GM10847 (cell line): ENCODE measurements around the gene GBF1.

Experiments
- POLR2A ChIP-seq: IDR thresholded peaks from 2 replicates; pipeline ENCODE4 v1.6.1; 2011; ENCODE audit not compliant: insufficient read length; ENCODE audit errors: extremely low read depth

The GBF1 gene

DNA sequence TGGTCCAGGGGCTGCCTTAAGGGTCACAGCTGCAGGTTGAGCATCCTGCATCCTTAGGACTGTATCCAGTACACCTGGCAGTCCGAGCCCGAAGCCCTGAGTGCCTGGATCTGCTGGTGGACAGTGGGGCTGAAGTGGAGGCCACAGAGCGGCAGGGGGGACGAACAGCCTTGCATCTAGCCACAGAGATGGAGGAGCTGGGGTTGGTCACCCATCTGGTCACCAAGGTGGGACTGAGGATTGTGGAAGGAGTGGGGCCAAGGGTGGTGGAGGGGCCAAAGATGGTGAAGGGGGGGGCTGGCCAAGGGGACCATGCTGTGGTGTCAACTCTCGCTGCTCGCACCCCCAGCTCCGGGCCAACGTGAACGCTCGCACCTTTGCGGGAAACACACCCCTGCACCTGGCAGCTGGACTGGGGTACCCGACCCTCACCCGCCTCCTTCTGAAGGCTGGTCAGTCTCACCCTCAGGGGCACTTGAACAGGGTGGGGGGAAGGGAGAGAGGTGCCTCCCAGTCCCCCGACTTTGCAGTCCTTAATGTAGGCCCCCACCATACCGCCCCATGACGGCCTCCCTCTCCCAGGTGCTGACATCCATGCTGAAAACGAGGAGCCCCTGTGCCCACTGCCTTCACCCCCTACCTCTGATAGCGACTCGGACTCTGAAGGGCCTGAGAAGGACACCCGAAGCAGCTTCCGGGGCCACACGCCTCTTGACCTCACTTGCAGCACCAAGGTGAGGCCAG lies 155.4 kb downstream of the GBF1 start:
- no peak for TF ChIP-seq POLR2A

DNA sequence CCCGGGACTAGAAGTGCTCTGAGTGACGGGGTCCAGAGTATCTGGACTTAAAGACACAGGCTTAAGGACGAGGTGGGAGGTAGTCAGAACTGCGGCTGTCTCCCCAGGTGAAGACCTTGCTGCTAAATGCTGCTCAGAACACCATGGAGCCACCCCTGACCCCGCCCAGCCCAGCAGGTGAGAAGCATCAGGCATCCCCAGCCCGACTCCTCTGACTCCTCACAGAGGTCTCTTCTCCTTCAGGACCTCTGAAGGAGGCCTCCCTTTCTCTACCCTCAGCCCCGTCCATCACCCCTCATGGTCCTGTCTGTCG lies 156.0 kb downstream of the GBF1 start:
- TF ChIP-seq POLR2A: no peak

DNA sequence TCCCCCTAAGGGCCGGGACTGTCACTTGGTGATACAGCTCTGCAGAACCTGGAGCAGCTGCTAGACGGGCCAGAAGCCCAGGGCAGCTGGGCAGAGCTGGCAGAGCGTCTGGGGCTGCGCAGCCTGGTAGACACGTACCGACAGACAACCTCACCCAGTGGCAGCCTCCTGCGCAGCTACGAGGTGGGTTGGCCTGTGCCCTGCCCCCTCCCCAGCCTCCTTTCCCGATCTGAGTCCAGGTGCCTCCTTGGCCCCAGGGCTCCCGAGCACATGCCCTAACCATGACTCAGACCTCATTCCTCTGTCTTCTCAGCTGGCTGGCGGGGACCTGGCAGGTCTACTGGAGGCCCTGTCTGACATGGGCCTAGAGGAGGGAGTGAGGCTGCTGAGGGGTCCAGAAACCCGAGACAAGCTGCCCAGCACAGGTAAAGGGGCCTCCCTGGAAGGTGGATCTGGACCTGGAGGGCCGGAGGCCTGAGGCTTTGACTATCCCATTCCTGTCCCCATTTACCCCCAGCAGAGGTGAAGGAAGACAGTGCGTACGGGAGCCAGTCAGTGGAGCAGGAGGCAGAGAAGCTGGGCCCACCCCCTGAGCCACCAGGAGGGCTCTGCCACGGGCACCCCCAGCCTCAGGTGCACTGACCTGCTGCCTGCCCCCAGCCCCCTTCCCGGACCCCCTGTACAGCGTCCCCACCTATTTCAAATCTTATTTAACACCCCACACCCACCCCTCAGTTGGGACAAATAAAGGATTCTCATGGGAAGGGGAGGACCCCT lies 156.6 kb downstream of the GBF1 start:
- TF ChIP-seq POLR2A: no peak

DNA sequence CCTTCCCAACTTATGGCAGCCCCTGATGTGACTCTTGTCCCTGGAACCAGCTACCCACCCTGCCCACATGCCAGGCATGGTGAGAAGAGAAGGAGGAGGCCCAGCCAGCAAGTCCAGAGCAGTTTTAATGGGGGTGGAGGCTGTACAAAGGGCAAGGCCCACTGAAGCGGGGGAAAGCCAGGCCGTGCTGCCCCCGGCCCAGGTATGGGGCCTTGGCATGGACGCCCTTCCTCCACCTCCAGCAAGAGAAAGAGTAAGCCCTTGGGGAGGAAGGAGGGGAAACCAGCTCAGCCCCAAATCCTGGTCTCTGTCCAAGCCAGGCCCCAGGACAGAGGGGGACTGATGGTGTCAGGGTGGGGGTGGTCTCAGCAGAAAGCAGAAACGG lies 157.2 kb downstream of the GBF1 start:
- no peak for TF ChIP-seq POLR2A

DNA sequence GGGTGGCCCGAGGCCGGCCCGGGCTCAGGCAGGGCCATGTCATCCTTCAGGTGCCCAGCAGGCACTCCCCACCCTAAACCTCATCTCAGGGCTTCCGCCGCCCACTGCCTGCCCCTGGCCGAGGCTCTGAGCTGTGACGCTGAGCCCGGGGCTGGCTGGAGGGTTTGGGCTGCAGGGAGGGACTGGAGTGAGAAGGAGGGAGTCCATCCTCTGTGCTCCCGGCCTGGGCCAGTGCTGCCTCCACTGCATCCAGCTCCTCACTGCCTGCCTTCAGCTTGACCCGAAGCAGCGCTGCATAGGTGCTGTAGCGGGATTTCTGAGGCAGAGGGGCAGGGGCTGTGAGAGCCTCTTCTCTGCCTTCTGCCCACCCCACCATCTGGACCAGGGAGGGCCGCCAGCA lies 157.8 kb downstream of the GBF1 start:
- no peak for TF ChIP-seq POLR2A

DNA sequence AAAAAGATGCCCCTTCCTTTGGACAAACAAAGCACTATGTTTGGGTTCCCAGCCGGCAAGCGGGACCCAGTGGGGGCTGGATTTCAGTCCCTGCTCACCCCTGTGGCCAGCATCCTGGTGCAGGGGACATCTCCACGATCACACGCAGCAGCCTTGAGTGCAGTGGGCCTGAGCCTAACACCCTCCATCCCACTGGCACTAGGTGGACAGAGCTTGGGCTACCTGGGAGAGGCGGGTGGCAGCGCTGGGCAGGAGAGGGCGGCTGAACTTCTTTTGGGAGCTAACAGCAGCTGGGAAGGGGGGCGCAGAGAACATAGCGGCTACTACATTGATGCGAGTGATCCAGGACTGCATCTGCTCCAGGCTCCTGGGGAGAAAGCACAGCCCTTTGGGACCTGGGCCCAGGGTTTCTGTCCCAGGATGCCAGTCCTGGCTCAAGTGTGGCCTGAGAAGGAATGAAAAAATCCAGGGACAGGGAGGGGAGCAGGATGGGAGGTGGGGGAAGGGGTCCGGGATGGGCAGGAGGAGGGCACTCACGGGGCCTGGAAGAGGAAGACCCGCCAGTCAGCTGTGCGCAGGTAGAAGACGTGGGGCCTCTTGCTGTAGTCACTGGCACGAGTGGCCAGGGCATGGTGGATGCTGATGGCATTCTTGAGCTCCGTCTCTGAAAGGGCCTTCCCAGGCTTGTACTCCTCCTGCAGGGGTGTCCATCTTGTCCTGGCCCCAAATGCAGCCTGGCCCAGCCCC lies 159.2 kb downstream of the GBF1 start:
- no peak for TF ChIP-seq POLR2A

DNA sequence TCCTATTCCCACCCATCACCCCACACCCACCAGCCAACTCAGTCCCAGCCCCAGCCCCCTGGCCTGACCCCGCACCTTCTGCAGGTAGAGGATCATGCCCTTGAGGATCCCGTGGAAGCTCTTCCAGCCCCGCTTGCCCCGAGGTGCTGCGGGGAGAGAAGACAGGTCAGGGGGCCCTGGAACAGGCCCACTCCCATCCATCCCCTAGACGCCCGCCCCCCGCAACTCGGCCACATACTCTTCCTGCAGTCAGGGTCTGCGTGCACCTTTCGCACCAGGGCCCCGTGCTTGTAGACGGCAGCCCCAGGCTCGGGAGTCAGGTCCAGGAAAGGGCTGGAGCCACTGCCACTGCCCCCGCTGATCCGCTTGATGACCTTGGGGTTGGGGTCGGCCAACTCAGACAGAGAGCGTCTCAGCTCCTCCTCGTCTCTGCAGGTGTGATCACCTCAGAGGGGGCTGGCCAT lies 159.8 kb downstream of the GBF1 start:
- no peak for TF ChIP-seq POLR2A

DNA sequence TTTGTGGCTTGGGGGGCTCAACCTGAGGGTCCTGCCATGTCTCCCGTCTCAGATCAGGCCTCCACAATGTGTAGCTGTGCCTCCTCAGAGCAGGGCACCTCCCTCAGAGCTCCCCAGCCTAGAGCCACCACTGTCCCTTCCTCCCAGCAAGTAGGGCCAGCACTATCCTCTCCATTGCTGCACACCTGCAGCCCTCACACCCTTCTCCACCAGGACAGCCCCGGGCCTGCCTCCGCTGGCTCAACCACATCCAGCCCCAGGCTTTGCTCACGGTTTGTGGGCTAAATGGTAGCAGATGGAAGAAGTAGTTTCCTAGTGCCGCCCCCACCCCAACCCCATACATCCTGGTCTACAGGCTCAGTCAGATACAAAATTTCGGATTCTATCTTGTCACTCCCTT lies 160.3 kb downstream of the GBF1 start:
- TF ChIP-seq POLR2A: peak; percentile 2

DNA sequence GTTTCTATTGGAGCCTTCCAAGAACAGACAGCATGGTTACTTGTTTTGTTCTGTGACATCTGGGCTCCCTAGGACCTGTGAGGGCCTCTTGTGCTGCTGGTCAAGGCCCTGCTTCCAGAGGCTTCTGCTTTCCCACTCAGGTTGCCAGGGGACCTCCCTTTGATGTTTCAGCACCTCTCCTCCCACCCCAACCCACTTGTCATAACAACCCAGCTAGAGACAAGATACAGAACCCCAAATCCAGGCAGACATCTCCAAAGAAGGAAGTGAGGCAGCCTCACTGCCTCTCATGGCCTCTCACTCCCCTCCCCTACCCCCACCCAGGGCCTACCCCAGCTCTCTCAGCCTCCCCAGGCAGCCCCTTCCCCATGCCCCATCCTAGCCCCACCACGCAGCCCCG lies 161.5 kb downstream of the GBF1 start:
- no peak for TF ChIP-seq POLR2A

DNA sequence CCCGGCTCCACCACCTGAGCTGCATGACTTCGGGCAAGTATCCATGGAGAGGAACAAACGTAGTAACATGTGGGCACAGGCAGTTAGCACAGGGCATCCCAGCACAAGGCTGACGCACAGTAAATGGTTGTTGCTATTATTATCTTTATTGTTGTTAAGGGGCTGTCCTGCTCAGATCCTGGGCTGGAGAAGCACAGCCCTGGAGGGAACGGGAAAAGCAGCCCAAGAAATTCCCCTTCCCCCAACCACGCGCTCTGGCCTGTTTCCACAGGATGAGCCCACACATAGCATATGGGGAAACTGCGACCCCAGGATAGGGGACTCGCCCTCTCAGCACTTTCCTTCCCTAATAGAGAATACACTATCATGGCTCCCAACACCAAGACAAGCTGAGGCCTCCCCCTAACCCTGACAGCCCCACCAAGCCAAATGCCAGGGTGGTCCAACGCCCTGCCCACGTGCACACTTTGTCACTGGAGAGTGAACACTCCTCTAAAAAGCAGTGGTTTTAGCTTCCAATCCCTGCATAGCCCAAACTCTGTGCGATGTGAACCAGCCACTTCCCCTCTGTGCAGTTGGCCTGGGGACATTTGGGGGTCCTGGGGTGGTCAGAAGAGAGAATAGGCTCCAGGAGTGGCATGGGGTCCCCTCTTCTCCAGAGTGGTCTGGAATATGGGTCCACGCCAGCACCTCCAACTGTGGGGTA lies 162.2 kb downstream of the GBF1 start:
- no peak for TF ChIP-seq POLR2A

DNA sequence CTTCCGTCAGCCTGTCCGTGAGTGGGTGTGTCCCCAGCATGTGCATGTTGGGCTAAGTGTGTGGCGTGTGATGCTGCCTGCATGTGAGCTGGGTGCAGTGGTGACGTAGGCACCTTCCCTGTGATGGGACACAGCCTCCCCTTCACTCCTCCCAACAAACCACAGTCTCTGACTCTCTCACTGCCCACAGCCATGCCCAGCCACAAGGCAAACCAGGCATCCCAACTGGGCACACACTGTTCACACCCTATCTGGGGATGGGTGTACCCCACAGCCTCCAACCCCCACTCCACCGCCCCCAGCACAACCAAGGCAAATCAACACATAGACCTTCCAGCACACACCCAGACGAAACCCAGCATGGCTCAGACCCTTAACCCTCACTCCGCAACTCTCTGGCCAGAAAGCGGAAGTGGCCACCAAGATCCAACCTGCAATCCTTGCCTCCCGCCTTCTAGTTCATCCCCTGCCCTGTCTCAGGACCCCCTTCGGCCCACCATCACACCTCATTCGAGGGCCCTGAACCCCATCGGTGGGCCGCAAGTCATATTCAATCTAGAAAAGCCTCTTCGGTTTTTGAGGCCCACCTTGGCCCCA lies 162.9 kb downstream of the GBF1 start:
- no peak for TF ChIP-seq POLR2A

DNA sequence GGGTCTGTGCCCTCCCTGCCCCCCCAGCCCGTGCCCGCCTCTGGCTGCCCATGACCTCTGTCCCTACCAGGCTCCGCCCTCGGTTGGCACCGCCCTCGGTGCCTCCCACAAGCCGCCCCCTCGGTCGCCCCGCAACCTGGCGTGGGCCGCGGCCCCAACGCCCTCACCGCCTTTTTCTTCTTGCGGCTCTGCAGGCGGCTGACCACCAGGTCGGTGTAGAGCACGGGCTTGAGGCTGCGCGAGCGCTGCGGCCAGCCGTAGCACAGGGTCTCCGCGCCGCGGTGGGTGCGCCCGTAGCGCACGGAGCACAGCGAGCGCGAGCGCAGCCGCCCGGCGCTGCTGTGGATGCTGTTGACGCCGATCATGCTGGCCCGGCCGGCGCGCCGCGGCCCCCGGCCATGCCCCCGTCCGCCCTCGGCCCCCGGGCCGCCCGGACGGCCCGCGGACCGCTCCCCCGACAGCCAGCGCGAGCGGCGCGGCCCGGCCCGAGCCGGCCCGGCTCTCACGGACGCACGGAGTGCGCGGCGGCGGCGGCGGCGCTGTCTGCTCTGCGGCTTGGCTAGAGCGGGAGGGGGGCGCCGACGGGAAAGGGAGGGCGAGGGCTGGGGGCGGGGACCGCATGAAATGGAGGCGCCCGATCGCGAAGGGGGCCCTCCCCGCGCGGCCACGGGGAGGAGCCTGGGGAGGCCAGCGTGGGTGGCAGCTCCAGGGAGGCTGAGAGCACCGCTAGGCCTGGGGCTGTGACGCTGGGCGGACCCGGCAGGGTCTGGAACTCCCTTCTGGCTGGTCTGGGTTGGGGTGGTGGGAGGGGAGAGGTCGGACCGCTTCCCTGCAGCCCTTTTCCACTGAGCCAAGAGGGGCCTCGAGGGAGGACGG lies 163.6 kb downstream of the GBF1 start:
- no peak for TF ChIP-seq POLR2A

DNA sequence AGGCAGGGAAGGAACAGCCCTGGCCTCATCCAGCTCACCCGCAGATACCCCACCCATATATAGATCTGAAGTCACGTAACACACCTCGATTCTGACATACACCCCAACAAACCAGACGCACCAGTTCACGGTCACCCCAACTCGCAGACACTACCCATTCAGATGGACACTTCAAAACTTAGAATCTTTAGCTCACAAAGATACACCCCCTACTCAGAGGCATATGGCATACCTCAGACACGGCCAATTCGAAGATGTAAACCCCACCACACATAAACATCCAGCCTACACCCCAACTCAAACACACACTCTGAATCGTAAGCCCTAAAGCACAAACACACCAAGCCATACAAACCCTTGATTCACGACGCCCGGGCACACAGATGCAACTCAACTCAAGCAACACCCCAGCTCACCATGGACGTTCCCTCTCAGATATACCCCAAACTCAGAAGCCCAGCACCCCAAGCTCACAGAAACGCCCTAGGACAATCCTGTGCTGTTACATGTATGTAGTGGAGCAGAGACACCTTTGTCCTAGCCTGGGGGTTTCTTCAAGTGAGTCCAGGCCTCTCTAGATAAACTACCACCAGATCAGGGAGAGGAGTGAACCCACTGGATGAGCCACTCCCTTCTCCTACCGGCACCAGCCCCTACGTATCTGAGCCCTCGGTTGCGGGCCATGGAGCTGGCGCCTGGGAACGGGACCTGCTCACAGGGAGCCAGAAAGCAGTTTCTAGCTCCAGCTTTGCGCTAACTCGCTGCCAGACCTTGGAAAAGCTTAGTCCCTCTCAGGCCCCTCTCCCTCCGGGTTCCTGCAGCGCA lies 164.5 kb downstream of the GBF1 start:
- no peak for TF ChIP-seq POLR2A

DNA sequence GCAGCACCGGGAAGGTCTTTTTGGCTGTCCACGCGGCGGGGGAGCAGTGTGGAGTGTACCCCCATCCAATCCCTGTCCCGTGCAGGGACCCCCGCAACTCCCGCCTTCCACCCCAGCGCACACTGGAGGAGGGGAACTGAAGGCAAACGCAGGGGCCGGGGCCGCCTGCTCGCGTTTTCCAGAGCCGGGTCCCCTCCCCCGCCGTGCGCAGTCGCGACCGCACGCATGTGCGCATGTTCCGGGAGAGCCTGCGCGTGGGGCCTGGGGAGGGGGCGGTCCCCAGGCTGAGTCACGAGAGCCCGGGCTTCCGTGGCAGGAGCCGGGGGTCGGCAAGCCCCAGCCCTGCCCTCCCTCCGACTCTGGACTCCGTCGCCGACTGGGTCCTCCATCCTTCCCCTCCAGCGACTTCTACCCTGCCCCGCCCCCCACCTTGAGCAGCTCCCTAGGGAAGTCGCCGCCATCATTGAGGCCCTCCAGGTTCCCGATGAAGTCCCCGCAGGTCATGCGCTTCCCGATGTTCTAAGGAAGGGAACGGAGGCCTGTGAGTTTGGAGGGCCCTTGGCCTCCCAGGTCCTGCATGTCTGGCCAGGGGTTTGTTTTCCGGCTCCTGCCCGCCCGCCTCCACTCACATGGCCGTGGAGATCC lies 165.2 kb downstream of the GBF1 start:
- no peak for TF ChIP-seq POLR2A
